Stimulated activated naive CD8-positive, alpha-beta T cell treated with anti-CD3 and anti-CD28 coated beads, Interleukin-15, Interleukin-2, amounts not matched to agents 100 U/mL and 50 U/mL, for 24 hours (primary cell): ENCODE results near the gene ATPAF2.
"Not testable (repeated sequence)": the region's sequence is repeated elsewhere in the genome, so short reads cannot be mapped to it uniquely, and the experiment has no call there.

Source experiments
- ATAC-seq: fragments of 150-1000 bp; cut with Tn5 transposase; one replicate; pipeline ENCODE4 v1.10.0; 2021
- DNase-seq: peaks from one replicate; pipeline ENCODE4 v3.0.0; 2021

Gene ATPAF2

GRCh38 chr17:18009609-18010420 is 29.2 kb downstream of the ATPAF2 start:
- no peak for DNase-seq
- no peak for ATAC-seq

DNA sequence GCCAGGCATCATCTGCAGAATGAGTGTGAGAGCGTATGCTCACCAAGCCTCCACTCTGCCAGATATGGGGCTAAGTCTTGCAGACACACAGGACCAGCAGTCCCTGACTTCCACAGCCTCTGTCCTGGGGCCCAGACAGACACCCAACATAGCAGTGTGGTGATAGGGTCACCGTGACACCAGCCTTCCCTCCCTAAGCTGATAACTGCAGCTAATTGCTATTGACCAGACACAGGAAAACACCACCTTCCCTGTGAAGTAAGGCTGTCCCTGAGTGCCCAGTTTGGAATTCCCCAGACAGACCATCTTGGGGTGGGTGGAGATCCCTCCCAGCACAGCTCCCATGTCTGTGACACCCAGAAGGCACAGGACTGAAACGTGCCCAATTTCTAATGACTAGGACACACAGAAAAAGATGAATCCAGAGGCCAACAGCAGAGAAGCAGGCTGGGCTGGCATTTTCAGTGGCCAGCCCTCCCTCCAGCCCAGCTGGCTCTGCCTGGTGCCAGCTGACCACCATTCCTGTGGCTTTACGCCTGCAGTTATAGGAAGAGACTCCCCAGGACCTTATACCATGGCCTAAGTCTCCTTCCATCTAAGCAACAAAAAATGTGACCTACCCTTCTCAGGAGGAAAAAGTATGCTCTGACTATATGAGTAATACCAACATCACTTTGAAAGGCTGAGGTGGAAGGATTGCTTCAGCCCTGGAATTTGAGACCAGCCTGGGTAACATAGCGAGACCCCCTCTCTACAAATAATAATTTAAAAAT is 30.3 kb downstream of the ATPAF2 start:
- no peak for DNase-seq
- no peak for ATAC-seq

DNA sequence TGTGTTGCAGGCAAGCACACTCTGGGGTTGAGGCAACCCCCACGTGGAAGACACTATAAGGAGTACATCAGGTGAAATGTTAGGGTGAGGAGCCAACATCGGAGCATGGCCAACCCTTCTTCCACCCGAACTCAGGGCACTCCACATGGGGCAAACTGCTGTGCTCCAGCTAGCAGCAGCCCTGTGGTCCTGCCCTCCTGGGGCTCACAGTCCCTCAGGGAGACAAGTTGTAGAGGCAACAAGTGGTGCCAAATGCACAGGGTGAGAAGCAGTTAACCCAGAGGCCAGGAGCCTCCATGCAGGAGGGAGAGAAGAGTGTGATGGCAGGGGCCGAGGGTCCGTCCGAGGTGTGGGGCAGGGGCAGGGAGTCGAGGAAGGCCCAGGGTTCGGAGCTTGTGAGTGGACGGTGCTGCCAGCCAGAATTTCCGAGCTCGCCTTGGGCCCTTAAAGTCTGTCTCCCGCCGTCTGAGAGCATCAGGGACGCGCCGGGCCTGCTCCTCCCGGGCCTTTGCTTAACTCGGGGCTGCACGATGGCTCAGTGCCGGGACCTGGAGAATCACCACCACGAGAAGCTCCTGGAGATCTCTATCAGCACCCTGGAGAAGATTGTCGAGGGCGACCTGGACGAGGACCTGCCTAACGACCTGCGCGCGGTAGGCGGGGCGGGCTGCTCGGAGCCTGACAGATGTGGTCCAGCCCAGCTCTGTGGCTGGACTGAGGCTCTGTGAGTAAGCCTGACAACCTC is 32.3 kb downstream of the ATPAF2 start:
- DNase-seq (no peak), ATAC-seq (no peak)

GRCh38 chr17:18005496-18005895 is 33.5 kb downstream of the ATPAF2 start:
- no peak for ATAC-seq
- DNase-seq = no peak

DNA sequence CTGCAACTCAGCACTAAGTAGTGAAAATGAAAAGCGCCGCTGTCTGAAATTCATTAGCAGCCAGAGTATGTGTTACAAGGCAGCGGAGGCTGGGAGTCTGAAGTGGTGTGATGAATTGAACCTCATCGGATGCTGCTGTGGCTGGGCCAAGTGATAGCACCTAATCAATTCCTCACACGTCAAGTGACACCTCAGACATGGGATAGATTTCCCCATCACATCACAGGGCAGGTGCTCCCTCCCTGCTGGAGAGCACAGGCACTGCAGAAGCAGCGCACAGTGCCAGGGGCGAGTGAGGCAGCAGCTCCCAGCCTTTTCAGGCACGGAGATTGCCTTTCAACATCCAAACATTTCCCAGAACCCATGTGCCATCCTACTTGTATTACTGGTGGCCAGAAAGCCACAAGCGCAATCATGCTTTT is 34.1 kb downstream of the ATPAF2 start:
- DNase-seq (no peak), ATAC-seq (no peak)

DNA sequence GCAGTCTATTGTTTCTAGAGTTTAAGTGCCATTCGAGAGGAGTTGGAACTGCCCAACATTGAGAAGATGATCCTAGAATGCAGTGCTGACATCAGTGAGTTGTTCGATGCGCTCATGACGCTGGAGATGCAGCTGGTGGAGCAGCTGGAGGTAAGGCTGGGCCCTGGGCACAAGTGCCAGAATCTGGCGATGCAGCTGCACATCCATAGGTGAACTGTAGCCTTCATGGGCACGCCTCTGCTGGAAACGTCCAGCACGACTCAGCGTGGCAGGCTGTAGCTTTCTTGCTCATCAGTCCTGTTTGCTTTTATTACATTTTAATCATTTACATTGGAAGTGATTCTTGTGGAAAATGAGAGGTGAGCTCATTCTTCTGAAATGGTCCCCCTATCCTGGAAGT is 34.6 kb downstream of the ATPAF2 start:
- ATAC-seq = no peak

DNA sequence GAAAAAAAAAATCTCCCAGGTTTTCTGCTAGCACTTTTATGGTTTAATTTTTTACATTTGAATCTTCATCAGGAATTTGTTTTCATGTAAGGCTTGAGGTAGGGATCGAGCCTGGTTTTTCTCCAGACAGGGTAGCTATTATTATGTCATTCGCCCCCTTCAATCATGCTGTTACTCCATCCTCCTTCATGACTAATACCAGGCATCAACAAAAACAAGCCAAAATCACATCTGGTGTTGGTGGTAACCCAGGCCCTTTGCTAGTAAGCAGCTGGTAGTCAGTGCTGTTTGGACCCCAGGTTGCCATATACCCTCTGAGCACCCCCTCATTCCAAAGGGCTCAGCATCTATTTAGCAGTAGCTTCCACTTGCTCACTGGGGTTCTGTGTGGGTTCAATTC is 36.8 kb downstream of the ATPAF2 start:
- DNase-seq (no peak), ATAC-seq (no peak)

More for the DNA sequence above, 34.6 kb downstream of the ATPAF2 start:
- no peak for DNase-seq

- ATAC-seq = no peak
- no peak for DNase-seq
Measured at GRCh38 chr17:18000030-18000408, 38.9 kb downstream of the ATPAF2 start.

DNA sequence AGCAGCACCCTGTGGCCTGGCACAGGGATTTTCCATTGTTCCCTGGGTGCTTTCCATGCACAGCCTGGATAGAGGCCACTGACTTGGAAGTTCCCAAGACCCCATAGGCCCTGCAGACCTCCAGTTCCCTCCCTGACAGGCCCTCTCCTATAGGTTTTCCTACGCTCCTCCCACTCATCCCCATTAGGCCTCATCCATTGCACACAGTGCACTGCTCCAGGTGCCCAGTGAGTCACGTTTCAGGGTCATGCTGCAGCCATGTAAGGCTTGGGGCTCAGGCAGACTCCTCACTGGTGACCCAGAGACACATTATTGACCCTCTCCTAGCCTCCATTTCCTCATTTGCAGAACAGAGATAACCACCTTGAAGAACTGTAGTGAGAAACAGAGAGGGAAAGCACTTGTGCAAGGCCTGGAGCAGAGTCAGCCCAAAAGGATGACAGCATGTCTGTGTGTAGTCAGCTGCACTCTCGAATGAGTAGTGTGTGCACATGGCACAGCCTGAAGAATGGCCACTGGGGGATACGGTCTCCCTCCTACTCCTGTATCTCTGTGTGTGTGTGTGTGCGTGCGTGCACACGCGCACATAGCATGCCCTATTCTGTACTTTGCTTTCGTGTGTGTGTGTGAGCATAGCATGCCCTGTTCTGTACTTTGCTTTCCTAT is 39.5 kb downstream of the ATPAF2 start:
- DNase-seq (no peak), ATAC-seq (no peak)

DNA sequence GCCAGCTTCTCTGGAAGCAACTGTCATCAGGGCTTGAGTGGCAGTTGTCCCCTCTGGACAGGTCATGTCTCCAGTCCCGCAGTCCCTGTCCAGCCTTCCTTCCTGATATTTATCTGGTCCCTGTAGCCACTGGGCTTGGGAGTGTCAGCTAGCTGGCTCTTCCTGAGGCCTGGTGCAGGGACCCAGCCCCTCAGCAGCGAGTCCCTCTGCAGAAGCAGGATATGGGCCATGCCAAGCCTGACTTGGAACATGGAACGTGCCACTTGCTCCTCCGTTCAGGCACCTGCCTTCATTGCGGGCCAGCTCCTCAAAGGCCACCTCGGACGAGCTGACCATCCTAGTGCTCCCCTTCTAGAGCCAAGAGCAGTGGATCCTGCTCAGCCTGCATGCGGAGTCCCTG is 40.0 kb downstream of the ATPAF2 start:
- DNase-seq (no peak), ATAC-seq (no peak)

GRCh38 chr17:17995887-17996286 is 43.1 kb downstream of the ATPAF2 start:
- ATAC-seq, DNase-seq: not testable (repeated sequence)

DNA sequence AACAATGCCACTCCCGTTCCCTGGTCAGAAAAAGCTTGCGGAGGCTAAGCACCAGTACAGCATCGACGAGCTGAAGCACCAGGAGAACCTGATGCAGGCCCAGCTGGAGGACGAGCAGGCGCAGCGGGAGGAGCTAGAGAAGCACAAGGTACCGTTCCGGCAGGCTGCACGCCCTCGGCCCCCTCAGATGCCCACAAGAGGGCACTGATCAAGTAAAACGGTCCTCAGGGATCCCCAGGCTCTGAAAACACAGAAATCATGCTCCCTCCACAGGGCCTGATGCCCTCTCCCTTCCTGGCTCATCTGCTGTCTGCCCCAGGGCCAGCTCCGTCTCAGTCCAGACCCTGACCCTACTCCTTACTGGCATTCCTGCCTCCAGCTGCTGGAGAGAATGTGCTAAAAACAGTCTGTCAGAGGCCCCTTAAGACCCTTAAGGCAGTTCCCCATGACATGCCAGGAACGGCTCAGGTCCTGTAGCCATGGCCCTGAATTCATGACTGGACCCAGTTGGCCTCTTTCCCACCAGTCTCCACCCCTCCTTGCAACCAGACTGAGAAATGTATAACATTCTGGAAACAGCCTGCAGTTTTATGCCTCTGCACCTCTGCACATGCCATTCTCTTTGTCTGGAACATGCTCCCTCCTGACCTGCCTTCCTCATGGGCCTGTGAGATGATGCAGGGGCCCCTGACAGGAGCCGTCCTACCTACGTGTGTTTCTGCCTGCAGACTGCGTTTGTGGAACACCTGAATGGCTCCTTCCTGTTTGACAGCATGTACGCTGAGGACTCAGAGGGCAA is 44.5 kb downstream of the ATPAF2 start:
- ATAC-seq (no peak), DNase-seq (peak; percentile 23)

GRCh38 chr17:17993852-17994251 is 45.1 kb downstream of the ATPAF2 start:
- ATAC-seq = no peak
- DNase-seq = no peak

- no peak for ATAC-seq
- no peak for DNase-seq
Measured at GRCh38 chr17:17993366-17993765, 45.6 kb downstream of the ATPAF2 start.

DNA sequence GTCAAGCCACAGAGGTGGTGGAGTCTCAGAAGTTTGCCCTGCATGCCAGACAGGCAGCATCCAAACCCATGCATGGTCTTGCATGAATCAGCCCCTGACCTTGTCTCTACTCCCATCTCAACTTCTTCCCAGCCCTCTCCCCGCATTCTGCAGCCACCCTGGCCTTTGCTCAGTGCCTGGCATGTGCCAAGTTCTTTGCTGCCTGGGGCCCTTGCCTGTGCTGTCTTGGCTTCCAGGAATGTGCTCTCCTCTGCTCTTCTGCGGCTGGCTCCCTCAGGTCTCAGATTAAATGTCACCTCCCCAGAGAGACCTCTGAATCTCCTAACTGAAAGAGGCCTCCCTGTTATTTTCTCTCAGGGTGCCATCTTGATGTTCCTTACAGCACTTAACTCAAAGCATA is 48.7 kb downstream of the ATPAF2 start:
- ATAC-seq (no peak), DNase-seq (no peak)

GRCh38 chr17:17989618-17990017 is 49.4 kb downstream of the ATPAF2 start:
- ATAC-seq (no peak), DNase-seq (no peak)

- no peak for DNase-seq
- ATAC-seq = no peak
Measured at GRCh38 chr17:17989081-17989480, 49.9 kb downstream of the ATPAF2 start.

DNA sequence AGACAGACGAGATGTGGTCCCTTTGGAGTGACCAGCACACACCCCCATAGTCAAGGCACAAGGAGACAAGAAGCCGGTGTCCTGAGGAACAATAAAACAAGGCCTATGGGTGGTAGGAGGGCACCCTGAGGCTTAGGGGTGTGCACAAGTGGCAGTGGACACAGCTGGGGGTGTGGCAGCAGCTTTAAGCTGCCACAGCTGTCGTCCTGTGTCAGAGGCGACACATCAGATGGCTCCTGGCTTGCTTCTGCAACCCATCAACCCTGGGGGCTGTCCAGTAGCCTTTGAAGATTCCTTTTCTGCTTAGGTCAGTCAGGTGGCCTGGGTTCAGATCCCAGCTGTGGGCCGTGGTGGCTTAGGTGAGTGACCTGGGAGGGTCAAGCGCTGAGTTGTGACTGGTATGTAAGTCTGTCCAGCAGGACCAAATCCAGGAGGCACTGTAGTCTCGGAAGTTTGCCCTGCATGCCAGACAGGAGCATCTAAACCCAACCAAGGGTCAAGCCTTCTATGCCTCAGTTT is 50.5 kb downstream of the ATPAF2 start:
- DNase-seq (no peak), ATAC-seq (no peak)

- DNase-seq = no peak
- ATAC-seq = no peak
Measured at GRCh38 chr17:17987901-17988300, 51.1 kb downstream of the ATPAF2 start.

DNA sequence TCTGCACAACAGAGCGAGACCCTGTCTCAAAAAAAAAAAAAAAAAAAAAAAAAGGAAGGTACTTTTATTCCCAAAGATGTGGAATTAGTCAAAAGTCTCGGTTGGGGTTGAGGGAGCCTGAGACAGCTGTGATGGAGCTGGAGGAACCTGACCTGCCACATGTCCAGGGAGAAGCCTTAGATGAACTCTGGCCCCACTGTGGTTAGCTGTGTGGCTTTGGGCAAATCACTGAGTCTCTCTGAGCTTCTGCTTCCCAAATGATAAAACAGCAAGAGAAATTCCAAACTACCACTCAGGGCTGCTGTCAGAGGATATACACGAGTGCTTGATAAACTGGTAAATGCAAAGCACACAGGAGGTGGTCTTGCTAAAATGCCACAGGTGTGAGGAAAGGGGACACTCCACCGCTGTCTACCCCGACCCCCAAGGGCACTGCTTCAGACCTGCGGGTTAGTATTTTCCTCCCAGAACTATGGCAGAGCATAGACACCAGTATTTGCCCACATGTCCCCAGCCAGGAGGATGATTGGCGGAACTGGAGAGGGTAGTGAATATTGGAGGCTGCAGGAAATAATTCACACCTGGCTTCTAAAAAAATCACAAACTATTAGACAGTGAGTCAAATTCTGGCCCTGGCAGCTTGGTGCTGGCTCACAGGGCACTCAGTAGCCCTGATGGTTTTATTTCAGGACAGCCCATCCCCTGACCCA is 51.6 kb downstream of the ATPAF2 start:
- DNase-seq = no peak
- no peak for ATAC-seq

DNA sequence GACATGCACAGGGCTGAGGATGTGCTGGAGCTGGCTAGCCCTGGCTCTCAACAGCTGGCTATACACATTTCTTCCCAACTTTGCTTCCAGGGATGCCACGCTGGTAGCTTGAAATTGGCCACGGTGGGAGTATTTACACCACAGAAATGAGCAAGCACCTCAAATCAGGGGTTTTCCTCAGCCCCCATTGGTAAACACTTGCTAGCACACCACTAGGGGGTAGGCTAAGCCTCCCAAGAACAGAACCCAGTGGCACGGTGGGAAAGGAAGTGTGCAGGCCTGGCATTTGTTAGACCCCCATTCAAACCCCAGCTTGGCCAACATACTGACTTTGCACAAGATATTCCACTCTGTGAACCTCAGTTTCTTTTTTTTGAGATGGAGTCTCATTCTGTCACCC is 53.4 kb downstream of the ATPAF2 start:
- DNase-seq (peak; percentile 13), ATAC-seq (peak; percentile 45)
